NCI-H2227 treated with DMSO at 0.1 percent for 48 hours (cell line): ENCODE measurements around the gene TLN1.

ENCODE experiments used
- DNase-seq: peaks from one replicate; lab custom pipeline; 2025; lab: John Stamatoyannopoulos, UW

Gene TLN1

GRCh38 chr9:35728041-35728971 is 3.7 kb downstream of the TLN1 start:
- DNase-seq: no peak

GRCh38 chr9:35727676-35728040 is 4.3 kb downstream of the TLN1 start:
- no peak for DNase-seq

- no peak for DNase-seq
Observed at GRCh38 chr9:35726931-35727330, 5.1 kb downstream of the TLN1 start.

- no peak for DNase-seq
Observed at GRCh38 chr9:35725362-35725761, 6.6 kb downstream of the TLN1 start.

GRCh38 chr9:35723908-35724307 is 8.1 kb downstream of the TLN1 start:
- DNase-seq: no peak

- no peak for DNase-seq
Observed at GRCh38 chr9:35723426-35723825, 8.6 kb downstream of the TLN1 start.

- no peak for DNase-seq
Observed at GRCh38 chr9:35719546-35719945, 12.4 kb downstream of the TLN1 start.

GRCh38 chr9:35718721-35719511 is 13.1 kb downstream of the TLN1 start:
- no peak for DNase-seq

- DNase-seq: no peak
Observed at GRCh38 chr9:35717132-35717870, 14.7 kb downstream of the TLN1 start.

- no peak for DNase-seq
Observed at GRCh38 chr9:35716230-35716629, 15.8 kb downstream of the TLN1 start.

GRCh38 chr9:35714579-35715252 is 17.3 kb downstream of the TLN1 start:
- DNase-seq: no peak

GRCh38 chr9:35714123-35714522 is 17.9 kb downstream of the TLN1 start:
- DNase-seq: no peak

- DNase-seq: no peak
Observed at GRCh38 chr9:35713578-35713977, 18.4 kb downstream of the TLN1 start.

- DNase-seq: no peak
Observed at GRCh38 chr9:35712762-35713400, 19.1 kb downstream of the TLN1 start.

- DNase-seq: no peak
Observed at GRCh38 chr9:35711501-35712428, 20.2 kb downstream of the TLN1 start.

- no peak for DNase-seq
Observed at GRCh38 chr9:35710818-35711500, 21.0 kb downstream of the TLN1 start.

- DNase-seq: no peak
Observed at GRCh38 chr9:35708146-35708545, 23.8 kb downstream of the TLN1 start.

GRCh38 chr9:35706951-35707350 is 25.0 kb downstream of the TLN1 start:
- DNase-seq: no peak

- DNase-seq: no peak
Observed at GRCh38 chr9:35705836-35706430, 26.1 kb downstream of the TLN1 start.
